Mammary epithelial cell (primary cell): ENCODE measurements around the gene MMP11.

Source experiments
- EZH2 ChIP-seq: IDR thresholded peaks from 2 replicates; pipeline ENCODE4 v1.6.1; 2012; ENCODE audit warnings: low read length, inconsistent platforms, borderline replicate concordance
- TF ChIP-seq, protein P1 (sequence below), 2 donors: IDR thresholded peaks in 1 of 2; conservative IDR thresholded peaks in 1 of 2; 2 replicates each; pipeline ENCODE4 v1.5.1; 2011 to 2012; ENCODE audit warnings: inconsistent platforms in 2 of 2, low read length in 2 of 2, mild to moderate bottlenecking in 2 of 2, control low read depth in 1 of 2, low read depth in 1 of 2; ENCODE audit not compliant: insufficient read depth in 1 of 2; ENCODE audit errors: extremely low read depth in 1 of 2

DNA sequence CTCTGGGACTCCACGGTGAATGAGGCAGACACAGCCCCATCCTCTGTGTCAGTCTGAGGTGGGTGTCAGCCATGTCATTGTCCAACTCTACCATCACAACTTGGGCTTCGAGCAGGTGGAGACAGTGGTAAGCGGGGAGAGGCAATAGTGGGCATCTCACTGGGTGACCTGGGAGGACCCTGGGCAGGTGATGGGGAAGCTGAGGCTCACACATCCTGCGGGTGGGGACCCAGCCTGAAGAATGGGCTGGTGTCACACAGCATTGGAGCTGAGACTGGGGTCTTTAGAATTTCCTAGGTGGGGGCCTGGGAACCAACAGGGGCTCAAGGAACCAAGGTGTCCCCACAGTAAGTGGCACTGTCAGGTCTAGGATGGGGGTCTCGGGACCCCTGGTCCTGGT is 7.1 kb downstream of the MMP11 start:
- no peak for TF ChIP-seq EZH2
- TF ChIP-seq, protein P1, sequence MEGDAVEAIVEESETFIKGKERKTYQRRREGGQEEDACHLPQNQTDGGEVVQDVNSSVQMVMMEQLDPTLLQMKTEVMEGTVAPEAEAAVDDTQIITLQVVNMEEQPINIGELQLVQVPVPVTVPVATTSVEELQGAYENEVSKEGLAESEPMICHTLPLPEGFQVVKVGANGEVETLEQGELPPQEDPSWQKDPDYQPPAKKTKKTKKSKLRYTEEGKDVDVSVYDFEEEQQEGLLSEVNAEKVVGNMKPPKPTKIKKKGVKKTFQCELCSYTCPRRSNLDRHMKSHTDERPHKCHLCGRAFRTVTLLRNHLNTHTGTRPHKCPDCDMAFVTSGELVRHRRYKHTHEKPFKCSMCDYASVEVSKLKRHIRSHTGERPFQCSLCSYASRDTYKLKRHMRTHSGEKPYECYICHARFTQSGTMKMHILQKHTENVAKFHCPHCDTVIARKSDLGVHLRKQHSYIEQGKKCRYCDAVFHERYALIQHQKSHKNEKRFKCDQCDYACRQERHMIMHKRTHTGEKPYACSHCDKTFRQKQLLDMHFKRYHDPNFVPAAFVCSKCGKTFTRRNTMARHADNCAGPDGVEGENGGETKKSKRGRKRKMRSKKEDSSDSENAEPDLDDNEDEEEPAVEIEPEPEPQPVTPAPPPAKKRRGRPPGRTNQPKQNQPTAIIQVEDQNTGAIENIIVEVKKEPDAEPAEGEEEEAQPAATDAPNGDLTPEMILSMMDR (conservative IDR thresholded peaks at IDR 0.05 in 1 of 2, IDR thresholded peaks at IDR 0.05 in 1 of 2; ENCODE audit: extremely low read depth in 1 of 2, insufficient read depth in 1 of 2, low read depth in 1 of 2, low read length in 2 of 2) = no peak
